ENCODE results near the gene PPP2R2C.

DNA sequence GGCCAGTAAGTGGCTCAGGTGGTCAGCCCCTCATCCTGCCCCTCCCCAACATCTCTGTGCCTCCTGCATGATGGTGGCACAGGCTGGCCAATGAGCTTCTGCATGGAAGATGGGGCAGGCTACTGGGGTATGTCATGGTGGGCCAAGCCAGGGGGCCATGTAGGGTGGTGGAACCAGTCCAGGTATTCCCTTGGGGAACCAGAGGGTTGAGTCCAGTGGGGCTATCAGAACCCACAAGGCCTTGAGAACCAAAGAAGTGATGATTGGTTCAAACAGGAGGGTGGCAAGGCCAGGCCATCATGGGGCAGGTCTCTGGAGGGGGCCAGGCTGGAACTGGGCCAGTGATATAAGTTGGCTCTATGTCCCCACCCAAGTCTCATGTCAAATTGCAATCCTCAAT lies 18.8 kb upstream of the PPP2R2C start:
- TF ChIP-seq RFX5 (IDR thresholded peaks at IDR 0.05; ENCODE audit: low read depth, low read length) = no peak
- TF ChIP-seq, protein P1, sequence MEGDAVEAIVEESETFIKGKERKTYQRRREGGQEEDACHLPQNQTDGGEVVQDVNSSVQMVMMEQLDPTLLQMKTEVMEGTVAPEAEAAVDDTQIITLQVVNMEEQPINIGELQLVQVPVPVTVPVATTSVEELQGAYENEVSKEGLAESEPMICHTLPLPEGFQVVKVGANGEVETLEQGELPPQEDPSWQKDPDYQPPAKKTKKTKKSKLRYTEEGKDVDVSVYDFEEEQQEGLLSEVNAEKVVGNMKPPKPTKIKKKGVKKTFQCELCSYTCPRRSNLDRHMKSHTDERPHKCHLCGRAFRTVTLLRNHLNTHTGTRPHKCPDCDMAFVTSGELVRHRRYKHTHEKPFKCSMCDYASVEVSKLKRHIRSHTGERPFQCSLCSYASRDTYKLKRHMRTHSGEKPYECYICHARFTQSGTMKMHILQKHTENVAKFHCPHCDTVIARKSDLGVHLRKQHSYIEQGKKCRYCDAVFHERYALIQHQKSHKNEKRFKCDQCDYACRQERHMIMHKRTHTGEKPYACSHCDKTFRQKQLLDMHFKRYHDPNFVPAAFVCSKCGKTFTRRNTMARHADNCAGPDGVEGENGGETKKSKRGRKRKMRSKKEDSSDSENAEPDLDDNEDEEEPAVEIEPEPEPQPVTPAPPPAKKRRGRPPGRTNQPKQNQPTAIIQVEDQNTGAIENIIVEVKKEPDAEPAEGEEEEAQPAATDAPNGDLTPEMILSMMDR (conservative IDR thresholded peaks at IDR 0.05; ENCODE audit: low read depth, low read length) = no peak
- no peak for TF ChIP-seq ELK1 (IDR thresholded peaks at IDR 0.05; ENCODE audit: borderline replicate concordance, low read depth, low read length)
- no peak for TF ChIP-seq POLR2A (IDR thresholded peaks at IDR 0.05; ENCODE audit: low read depth, low read length)
- TF ChIP-seq FOS (IDR thresholded peaks at IDR 0.05; ENCODE audit: low read depth, low read length) = no peak
- no peak for TF ChIP-seq CEBPB (IDR thresholded peaks at IDR 0.05; ENCODE audit: low read depth, low read length)
- TF ChIP-seq RCOR1 (IDR thresholded peaks at IDR 0.05; ENCODE audit: insufficient replicate concordance, low read length) = no peak

Data from IMR-90 (cell line).